VCaP (cell line): Measurements from ENCODE around the gene SLC22A25.

Experiments used
- H3K27ac ChIP-seq: fragments of 450-650 bp; 2 replicates; pipeline ENCODE4 v1.5.1; 2017
- CTCF ChIP-seq: fragments of 450-650 bp; conservative IDR thresholded peaks from 2 replicates; pipeline ENCODE4 v1.5.1; 2017; ENCODE audit warnings: mild to moderate bottlenecking, moderate library complexity

SLC22A25 gene

DNA sequence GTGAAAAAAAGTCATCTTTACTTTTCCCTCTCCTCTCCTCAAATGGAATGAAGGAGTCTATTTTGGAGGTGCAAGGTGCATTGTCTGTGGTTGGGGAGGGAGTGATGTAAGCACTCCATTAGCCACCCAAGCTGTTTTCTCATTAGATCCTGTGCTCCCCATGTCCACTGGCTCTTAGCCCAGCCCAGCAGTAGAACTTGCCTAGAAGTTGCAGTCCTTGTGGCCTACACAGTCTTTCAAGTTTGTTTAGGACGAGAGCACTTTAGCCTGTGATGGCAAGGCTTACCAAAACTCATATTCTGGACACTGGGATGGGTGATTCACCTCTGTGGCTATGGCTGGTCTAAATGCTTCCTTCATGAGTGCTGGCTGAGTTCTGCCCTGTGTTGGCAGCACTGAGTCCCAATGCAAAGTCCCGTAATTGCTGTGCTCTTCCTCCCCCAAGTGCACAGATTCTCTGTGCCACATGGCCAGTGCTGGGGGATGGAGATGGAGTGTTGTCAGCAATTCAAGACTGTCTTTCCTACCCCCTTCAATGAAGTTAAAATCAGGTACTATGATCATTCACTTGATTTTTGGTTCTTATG, 15.8 kb downstream of the SLC22A25 start:
- TF ChIP-seq CTCF = no peak

GRCh38 chr11:63226488-63227114, 16.8 kb downstream of the SLC22A25 start:
- no peak overlapping the region for H3K27ac ChIP-seq
- TF ChIP-seq CTCF = no peak

More for the DNA sequence above, 15.8 kb downstream of the SLC22A25 start:
- H3K27ac ChIP-seq = no peak overlapping the region

DNA sequence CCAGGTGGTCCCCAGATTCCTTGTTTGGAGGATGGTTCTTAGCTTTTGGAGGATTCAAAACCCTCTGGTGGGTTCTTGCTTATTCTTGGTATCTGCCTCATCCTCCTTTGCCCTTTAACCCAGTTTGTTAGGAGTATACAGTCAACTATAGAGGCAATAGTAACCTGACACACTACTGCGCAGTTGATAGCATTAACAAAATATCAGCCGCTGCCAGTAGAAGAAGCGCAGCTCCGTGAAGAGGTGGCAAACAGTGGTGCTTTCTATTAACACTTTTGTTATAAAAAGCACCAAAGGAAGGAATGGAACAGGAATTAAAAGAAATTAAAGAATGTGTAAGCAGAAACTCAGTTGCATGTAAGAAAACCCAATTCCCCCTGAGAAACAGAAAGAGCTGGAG, 29.3 kb downstream of the SLC22A25 start:
- H3K27ac ChIP-seq = no peak overlapping the region
- TF ChIP-seq CTCF = no peak

- TF ChIP-seq CTCF = peak; percentile 89
- H3K27ac ChIP-seq = no peak overlapping the region
Measured at GRCh38 chr11:63212742-63213141, 30.7 kb downstream of the SLC22A25 start.

DNA sequence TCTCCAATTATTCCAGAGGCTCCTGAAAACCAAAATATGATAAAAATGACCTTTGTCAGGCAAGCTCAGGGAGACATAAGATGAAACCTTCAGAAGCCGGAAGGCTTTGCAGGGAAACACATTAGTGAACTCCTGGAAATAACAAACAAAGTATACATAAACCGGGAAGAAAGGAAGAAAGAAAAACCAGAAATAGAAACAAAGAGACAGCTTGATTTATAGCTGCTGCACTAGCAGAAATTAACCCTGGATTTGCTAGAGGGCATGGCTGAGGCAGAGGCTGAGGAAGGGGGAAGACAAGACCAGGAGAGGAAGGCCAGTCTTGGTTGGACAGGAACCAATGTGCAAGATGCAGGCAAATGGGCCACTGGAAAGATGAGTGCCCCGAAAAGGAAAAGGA, 33.3 kb downstream of the SLC22A25 start:
- TF ChIP-seq CTCF = no peak
- no peak overlapping the region for H3K27ac ChIP-seq
